ENCODE data around the gene SVIL.
"Not testable (repeated sequence)": the region's sequence is repeated elsewhere in the genome, so short reads cannot be mapped to it uniquely, and the experiment has no call there.

The SVIL gene

DNA sequence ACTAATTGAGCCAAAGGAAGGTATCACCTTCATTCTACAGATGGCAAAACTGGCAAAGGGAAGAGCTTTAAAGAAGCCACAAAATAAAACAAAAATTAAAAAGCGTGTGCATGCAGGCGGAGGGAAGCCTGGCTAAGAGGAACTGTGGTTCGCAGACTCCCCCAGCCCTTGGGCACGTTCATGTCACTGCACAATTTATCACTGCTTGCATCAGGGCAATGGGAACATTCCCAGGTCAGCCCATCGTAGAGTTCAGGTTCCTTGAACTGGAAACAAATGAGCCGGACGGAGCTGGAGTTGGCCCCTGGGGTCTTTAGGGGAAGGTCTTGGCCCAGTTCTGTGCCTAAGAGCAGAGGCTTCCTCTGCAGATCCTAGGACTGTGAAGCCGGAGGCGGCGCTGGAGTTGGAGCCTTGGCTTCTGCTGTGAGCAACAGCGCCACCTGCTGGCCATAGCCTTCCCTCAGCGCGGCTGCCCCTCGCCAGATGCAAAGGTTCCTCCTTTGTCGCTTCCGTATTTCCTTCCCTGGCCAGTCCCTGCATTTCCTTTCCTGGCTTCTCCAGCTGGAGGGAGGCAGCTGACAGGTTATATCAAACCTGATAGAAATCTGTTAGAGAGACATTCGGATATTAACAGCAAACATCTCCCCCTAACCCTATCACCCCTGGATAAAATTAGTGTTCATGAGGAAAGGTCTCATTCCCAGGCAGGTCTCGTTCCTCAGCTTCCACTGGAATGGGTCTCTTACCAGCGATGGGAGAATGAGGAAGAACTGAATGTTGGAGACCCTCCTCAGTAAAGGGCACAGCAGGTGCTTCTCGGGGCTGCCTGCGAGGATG lies 185.8 kb downstream of the SVIL start:
- peak; percentile 51 for DNase-seq

DNA sequence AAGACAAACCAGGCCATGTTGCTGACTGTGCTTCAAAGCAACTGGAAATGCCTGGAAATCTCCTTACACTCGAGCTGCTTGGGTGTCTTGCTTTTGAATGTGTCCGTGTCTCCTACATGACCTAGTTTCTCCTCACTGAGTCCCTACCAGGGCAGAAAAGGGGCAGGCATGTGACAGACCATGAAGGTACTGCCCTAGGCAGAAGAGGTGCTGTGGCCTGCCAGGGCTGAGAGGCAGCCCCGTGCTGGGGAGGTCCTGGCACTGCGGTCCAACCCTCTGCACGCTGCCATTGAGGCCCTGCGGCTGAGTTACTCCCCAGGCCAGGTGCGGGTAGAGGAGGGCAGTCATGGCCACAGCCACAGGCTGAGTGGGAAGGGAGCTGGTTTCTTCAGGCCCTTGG lies 186.6 kb downstream of the SVIL start:
- no peak for DNase-seq

DNA sequence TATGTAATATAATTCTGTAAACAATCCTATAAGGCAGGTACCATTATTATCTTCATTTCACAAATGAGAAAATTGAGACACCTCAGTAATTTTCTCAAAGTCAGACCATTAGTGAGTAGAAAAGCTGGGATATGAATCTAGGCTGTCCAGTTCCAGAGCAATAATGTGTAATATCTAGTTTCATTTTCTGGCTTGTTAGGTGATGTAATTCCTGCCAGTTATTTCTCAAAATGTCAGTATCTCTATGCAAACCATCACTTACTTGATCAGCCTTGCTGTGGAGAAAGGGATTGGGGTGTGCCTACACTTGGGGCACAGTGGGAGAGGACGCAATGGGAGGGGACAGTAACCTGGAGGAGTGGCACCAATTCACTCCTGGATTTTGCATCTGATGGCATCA lies 188.4 kb downstream of the SVIL start:
- DNase-seq, result no peak

DNA sequence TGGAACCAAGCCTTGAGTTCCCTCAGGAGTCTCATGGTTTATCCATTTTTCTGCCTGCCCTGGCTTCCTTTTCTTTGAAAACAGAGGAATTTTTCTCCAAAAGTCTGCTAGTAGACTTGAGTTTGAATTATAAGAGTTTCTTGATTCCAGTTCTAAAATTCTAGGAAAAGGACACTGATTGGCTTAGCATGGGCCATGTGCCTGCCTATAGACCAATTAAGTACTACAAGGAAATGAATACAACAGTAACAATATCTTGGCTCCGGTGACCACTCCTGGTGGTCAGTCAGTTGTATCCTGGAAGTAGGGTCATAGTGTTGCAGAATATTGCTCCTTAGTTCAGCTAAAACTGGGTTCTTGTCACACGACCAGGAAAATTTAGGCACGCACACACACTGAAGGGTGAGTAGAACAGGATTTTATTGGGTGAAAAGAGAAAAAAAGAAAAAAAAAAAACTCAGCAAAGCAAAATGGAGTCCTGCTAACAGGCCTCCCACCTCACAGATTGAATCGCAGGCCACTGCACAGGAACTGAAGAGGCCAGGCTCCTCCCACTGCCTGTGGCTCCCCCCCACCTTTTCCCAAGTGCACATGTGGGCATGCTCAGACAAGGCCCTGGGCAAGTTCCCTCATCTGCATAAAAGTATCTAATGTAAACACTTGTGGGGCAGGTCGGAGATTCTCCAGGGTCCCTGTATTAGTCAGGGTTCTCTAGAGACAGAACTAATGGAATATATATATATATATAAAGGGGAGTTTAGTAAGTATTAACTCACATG lies 190.8 kb downstream of the SVIL start:
- no peak for DNase-seq

DNA sequence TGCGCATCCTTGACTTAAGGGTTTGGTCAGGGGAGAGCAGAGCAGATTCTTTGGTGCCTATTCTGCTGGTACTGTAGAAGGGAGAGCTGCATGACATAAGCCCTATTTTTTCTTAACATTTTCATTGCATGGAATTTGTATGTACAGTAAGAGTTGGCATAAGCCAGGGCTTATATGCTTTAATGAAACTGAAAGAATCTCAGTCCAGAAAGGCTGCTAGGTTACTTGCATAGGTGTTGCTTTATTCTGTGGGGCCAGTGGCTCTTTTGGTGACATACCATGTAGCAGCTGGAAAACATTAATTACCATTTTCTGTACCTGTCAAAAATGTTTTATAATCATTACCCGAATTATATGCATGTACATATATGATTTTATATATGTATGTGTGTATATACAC lies 193.8 kb downstream of the SVIL start:
- DNase-seq, result no peak

DNA sequence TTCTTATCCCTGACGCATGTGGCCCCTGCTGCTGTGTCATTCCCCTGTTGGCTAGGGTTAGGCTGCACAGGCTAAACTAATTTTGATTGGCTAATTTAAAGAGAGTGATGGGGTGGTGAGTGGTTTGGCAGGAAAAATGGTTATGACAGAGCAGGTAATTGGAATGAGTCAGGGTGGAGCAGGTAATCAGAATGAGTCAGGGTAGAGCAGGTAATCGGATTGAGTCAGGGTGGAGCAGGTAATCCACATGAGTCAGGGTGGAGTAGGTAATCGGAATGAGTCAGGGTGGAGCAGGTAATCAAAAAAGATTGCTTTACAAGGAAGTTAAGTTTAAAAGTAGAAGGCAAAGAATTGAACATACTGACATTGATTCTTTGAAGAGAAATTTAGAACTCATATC lies 195.8 kb downstream of the SVIL start:
- not testable (repeated sequence) for DNase-seq

DNA sequence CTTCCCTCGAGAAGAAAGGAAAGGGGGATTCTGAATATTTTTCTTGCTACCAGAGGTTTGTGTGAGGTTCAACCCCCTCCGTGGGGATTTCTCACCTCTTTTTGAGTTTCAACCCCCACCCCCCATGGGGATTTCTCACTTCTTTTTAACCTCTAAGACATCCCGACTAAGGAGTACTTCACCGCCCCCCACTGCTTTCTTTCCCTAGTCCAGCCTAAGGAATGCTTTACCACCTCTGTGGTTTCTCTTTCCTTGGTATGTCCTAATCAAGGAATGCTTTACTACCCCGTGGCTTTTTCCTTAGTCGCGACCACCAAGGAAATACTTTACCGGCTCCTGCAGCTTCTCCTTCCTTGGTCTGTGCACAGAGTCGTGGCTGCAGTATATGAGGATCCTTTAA lies 196.5 kb downstream of the SVIL start:
- no peak for DNase-seq

DNA sequence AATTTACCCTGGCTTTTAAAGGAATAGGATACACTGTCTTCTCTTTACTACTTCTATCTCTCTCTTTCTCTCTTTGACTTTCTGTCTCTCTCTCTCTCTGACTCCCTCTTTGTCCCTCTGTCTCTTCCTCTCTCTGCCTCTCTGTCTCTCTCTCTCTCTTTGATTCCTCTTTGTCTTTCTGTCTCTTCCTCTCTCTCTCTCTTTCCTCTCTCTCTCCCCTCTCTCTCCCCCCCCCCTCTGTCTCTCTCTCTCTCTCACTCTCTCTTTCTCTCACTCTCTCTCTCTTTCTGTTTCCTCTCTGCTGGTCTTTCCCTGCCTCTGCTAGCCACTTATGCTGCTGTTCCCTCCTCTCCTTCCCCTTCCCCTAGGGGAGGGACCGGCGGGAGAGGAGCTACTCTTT lies 196.9 kb downstream of the SVIL start:
- no peak for DNase-seq

DNA sequence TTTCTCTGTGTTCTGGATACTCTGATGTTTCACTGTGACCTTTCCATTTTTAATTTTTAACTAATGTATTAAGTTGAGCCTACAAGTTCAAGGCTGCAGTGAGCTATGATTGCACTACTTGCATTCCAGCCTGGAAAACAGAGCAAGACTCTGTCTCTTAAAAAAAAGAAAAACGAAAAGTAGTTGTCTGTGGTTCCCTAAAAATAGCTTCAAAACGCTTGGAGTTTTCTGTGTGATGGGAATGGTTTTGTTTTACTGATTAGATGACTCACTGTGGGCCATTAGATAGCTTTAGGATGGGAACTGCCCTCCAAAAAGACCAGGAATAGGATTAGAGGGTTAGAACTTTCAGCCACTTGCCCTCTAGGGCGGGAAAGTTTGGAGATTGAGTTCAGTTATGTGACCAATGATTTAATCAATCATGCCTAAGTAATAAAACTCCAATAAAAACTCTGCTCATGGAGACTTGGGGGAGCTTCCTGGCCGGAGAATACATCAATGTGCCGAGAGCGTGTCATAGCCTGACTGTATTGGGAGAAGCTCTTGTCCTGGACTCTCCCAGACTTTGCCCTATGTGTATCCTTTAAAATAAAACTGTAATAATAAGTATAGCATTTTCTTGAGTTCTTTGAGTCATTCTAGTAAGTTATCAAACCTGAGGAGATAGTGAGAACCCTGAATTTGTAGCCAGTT lies 198.8 kb downstream of the SVIL start:
- DNase-seq, result no peak

DNA sequence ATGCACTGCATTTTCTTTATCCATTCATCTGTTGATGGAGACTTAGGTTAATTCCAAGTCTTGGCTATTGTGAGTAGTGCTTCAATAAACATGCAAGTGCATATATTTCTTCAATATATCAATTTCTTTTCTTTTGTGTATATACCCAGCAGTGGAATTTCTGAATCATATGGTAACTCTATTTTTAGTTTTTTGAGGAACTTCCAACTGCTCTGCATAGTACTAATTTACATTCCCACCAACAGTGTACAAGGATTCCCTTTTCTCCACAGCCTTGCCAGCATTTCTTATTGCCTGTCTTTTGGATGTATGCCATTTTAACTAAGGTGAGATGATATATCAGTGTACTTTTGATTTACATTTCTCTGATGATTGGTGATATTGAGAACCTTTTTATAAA lies 200.7 kb downstream of the SVIL start:
- DNase-seq, result no peak

DNA sequence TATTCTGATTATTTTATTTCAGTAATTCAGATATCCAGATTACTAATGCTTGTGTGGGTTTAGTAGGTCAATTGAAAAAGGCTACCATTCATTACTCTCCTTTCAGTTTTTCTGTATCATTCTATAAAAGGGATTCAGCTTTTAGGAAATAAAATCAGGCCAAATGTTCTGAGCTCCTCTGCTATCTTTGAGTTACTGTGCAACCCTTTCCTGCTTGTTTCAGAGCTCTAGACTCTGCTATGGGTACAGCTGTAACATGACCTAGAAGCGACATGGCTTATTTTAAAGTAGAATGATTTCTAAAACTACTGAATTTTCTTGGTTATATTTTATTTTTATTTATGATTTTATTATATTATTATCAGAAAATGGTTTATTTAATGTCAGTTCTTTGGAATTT lies 203.1 kb downstream of the SVIL start:
- DNase-seq, result no peak

DNA sequence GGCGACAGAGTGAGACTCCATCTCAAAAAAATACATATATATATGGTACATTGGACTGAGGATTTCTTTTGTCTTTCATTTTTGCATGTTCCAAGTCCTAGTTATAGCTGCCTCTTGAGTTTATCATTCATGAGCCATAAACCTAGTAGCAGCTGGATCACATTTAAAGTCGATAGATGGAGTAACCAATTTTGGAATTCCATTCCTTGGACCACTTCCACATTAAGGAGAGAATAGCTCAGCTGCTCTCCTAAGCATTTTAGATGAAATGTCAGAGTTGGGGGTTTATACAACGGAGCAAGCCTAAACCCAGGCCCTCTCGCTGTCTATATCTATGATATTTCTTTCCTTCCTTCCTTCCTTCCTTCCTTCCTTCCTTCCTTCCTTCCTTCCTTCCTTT lies 204.7 kb downstream of the SVIL start:
- DNase-seq, result no peak

DNA sequence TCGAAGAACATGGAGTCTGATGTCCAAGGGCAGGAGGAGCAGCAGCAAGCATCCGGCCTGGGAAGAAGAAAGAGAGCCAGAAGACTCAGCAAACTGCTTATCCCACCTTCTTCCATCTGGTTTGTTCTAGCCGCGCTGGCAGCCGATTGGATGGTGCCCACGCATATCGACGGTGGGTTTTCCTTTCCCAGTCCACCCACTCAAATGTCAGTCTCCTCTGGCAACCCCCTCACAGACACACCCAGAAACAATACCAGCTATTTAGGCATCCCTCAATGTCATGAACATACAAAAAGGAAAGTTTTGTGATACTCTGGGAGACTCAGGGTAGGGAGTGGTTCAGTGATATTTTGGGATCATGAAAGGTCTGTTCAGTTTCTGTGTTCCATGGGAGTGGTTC lies 206.3 kb downstream of the SVIL start:
- no peak for DNase-seq

DNA sequence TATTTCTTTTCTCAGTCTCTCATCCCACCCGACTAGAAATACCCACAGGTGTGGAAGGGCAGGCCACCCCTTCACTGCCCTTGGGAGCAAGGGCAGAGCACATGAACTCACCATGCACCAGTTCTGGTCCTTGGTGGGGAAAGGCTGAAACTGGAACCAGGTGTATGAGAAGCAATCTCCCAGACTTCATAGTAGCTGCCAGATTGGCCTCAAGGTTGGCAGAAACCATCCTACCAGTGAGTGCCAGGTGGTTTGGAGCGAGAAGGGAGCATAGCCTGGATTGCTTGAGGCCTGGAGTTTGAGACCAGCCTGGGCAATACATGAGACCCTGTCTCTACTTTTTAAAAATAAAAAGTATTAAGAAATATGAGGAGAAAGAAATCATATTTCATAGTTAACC lies 207.1 kb downstream of the SVIL start:
- no peak for DNase-seq

DNA sequence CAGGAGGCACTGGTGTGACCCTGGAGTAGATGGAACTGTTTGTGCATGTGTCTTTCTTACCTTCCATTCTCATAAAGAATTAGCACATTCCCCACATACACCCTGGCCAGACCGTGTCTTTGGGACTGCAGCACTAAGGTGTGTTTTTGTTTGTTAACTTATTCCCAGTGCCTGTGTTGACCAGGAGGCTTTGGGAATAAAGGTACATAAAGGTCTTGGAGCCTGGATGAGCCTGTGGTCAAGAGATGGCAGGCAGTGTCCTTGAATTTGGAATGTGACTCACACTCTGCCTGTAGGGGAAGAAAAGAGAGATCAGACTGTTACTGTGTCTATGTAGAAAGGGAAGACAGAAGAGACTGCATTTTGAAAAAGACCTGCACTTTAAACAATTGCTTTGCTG lies 208.4 kb downstream of the SVIL start:
- no peak for DNase-seq

DNA sequence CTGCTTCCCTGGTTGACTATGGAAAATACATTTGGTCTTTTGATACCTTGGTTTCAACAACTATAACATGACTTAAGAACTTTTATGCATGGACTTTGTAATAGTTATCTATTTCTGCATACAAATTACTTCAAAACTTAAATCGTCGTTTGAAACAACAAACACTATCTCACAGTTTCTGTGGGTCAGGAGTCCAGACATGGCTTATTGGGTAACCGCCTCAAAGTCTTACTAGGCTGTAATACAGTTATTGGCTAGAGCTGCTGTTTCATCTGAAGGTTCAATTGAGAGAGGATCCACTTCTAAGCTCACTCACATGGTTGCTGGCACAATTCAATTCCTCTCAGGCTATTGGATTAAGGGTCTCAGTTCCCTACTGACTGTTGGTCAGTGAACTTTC lies 210.8 kb downstream of the SVIL start:
- no peak for DNase-seq

DNA sequence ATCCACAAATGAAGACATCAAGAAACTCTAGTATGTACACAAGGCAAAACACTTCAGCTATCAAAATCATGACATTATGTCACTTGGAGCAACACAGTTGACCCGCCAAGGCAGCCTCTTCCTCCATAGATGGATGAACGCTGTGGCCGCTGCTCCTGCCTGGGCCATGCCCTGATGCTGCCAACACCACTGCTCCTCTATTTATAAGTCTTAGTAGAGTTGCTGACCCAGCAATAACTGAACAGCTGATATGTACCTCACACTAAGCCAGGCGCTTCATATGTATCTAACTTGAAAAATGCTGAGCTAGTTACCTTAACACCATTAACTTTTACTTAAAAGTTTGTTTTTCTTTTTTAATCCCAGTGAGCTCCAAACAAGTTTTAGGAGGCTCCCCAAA lies 214.0 kb downstream of the SVIL start:
- no peak for DNase-seq

DNA sequence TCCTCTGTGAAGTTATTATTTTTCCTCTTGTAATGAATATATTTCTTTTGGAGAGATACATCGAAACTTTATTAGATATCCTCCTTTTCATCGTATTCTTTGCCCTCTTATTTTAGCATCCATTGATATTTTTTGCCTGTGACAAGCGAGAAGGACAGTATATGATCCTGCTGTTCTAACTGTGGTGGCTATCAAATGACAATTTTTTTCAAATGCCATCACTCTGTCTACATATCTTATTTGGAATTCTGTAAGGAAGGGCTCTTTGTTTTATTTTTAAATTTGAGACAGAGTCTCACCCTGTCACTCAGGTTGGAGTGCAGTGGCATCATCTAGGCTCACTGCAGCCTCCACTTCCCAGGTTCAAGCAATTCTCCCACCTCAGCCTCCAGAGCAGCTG lies 217.4 kb downstream of the SVIL start:
- no peak for DNase-seq

DNA sequence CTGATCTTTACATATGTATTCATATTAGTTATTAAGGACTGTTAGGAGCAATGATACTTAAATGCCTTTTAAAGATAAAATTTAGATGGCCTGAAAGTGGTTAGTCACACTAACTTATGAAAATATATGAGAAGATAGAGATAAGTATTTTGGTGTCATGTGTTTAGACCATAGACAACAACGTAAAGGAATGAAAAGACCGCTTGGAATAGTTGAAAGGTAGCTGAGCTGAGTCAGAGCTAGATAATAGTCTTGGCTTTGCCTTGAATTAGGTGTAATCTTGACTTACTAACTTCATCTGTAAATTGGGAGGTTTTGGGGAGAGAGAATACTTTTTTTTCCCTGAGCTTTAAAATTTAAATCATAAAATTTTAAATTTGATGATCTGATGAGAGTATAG lies 218.9 kb downstream of the SVIL start:
- DNase-seq, result no peak

DNA sequence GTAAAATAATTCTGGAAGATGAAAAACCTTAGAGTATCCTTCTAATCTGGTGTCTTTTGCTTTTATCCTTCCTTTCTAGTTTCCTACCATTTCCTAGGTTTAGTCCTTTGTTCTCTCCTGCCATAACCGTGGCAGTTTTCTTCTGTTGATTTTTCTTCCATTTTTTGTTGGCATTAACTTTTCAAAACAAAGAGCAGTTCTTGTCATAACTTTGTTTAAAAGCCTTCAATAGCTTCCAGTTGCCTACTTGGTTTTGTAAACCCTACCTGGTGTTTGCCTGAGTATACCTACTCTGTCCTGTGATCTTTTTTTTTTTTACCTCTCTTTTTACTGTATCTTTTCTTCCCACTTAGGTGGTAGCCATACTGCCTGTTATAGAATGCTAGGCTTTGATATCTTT lies 220.3 kb downstream of the SVIL start:
- DNase-seq, result no peak

DNA sequence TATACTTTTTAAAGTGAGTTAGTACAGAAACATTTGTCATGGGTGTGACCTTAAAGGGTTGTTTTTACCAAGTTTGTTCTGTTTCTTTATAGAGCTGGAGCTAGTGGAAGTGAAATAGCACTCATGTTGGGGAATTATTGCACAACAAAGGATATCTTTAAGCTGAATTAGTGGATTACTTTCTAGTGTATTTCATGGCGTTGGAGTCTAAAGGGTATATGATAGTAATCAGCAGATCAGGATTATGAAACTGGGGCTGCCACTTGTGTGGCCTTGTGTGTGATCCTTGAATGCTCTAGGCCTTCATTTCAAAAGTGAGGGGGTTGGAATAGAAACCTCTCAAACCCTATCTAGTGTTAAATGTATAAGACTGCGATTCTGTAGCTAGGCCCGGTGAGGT lies 222.3 kb downstream of the SVIL start:
- DNase-seq, result no peak

DNA sequence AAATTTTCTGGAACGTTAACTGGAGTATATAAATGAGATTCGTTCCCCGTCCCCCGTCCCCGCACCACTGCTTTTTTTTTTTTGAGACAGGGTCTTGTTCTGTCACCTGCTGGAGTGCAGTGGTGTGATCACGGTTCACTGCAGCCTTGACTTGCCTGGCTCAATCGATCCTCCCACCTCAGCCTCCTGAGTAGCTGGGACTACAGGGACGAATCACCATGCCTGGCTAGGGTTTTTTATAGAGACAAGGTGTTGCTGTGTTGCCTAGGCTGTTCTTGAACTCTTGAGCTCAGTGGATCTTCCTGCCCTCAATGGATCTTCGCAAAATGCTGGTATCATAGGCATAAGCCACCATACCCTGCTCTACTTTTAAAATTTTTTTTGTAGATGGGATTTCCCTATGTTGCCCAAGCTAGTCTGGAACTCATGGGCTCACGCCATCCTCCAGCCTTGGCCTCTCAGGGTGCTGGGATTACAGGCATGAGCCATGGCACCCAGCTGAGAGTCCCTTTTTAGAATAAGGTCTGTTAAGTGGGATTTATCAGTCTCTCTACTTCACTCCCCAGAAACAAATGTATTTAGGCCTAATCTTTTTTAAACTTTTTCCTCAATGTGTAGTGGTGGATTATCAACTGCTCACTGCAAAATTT lies 223.0 kb downstream of the SVIL start:
- no peak for DNase-seq

Data from activated effector memory CD4-positive, alpha-beta T cell treated with Interleukin-2 at 50 U/mL for 16 hours (primary cell).